G401 (cell line): ENCODE data around the gene MAPK10. TPM values are rescaled to one million over a fixed set of nuclear protein-coding genes. Genes with fewer than 3 reads are reported as not detected.
A peak's percentile ranks its signal among the peaks of the same experiment; 100 is the strongest.
"Not testable (repeated sequence)": the region's sequence is repeated elsewhere in the genome, so short reads cannot be mapped to it uniquely, and the experiment has no call there.

Experiments
- DNase-seq: peaks from one replicate; pipeline ENCODE4 v3.0.0-alpha.2; 2015; ENCODE audit warnings: low spot score
- in situ Hi-C: cut with HindIII; loops from 2 replicates; pipeline ENCODE4 v1.10.0; 2016; ENCODE audit warnings: low sequenced_read_pairs, mixed read lengths
- total RNA-seq: library from RNA; depleted of rRNA; stranded (reverse); fragments of >200 nt; shearing (Covaris generic); gene quantifications from 2 replicates; pipeline ENCODE4 v1.2.3, GENCODE V29; 2014

MAPK10 gene
- total RNA-seq, 1 experiment from 2014 or later = 0.78 TPM

GRCh38 chr4:86019362-86019761 lies 340.5 kb downstream of the MAPK10 start:
- in situ Hi-C loops = no loop called here

GRCh38 chr4:86015412-86016350 lies 344.2 kb downstream of the MAPK10 start:
- DNase-seq = no peak
- in situ Hi-C loops = no loop called here

More at GRCh38 chr4:86019362-86019761, 340.5 kb downstream of the MAPK10 start:
- DNase-seq = no peak

GRCh38 chr4:86014599-86014998 lies 345.3 kb downstream of the MAPK10 start:
- in situ Hi-C loops = no loop called here
- DNase-seq = no peak

- DNase-seq = no peak
- in situ Hi-C loops = no loop called here
Observed at GRCh38 chr4:86013621-86014020, 346.2 kb downstream of the MAPK10 start.

- in situ Hi-C loops = no loop called here
- DNase-seq = no peak
Observed at GRCh38 chr4:86011117-86011516, 348.7 kb downstream of the MAPK10 start.

- no peak for DNase-seq
- in situ Hi-C loops = no loop called here
Observed at GRCh38 chr4:86007042-86007441, 352.8 kb downstream of the MAPK10 start.

- DNase-seq = no peak
- in situ Hi-C loops = no loop called here
Observed at GRCh38 chr4:86006057-86006456, 353.8 kb downstream of the MAPK10 start.

GRCh38 chr4:86004030-86004429 lies 355.8 kb downstream of the MAPK10 start:
- no peak for DNase-seq
- in situ Hi-C loops = no loop called here

- no peak for DNase-seq
- in situ Hi-C loops = no loop called here
Observed at GRCh38 chr4:86001591-86001990, 358.3 kb downstream of the MAPK10 start.

GRCh38 chr4:85995361-85995760 lies 364.5 kb downstream of the MAPK10 start:
- no peak for DNase-seq
- in situ Hi-C loops = no loop called here

GRCh38 chr4:85994576-85994975 lies 365.3 kb downstream of the MAPK10 start:
- no peak for DNase-seq
- in situ Hi-C loops = no loop called here

- in situ Hi-C loops = no loop called here
- DNase-seq = no peak
Observed at GRCh38 chr4:85993641-85994040, 366.2 kb downstream of the MAPK10 start.

GRCh38 chr4:85986266-85986665 lies 373.6 kb downstream of the MAPK10 start:
- no peak for DNase-seq
- in situ Hi-C loops = no loop called here

GRCh38 chr4:85979276-85979675 lies 380.6 kb downstream of the MAPK10 start:
- DNase-seq = no peak
- in situ Hi-C loops = no loop called here

GRCh38 chr4:85970535-85970934 lies 389.3 kb downstream of the MAPK10 start:
- in situ Hi-C loops = no loop called here
- DNase-seq = no peak

GRCh38 chr4:85968945-85969819 lies 390.7 kb downstream of the MAPK10 start:
- peak; percentile 49 for DNase-seq

GRCh38 chr4:85967872-85968271 lies 392.0 kb downstream of the MAPK10 start:
- in situ Hi-C loops = no loop called here
- DNase-seq = no peak

More at GRCh38 chr4:85968945-85969819, 390.7 kb downstream of the MAPK10 start:
- in situ Hi-C loops = no loop called here

- DNase-seq = no peak
- in situ Hi-C loops = no loop called here
Observed at GRCh38 chr4:85966373-85966772, 393.5 kb downstream of the MAPK10 start.

- in situ Hi-C loops = no loop called here
- DNase-seq = no peak
Observed at GRCh38 chr4:85965529-85965928, 394.3 kb downstream of the MAPK10 start.

- DNase-seq, in situ Hi-C loops: not testable (repeated sequence)
Observed at GRCh38 chr4:85965017-85965416, 394.8 kb downstream of the MAPK10 start.
